DMS114 treated with DMSO at 0.1 percent for 48 hours (cell line): ENCODE results near the gene TNKS2.
"Not testable (repeated sequence)": the region's sequence is repeated elsewhere in the genome, so short reads cannot be mapped to it uniquely, and the experiment has no call there.

Source experiments
- DNase-seq: peaks from one replicate; lab custom pipeline; 2025; ENCODE audit not compliant: unreplicated experiment; lab: John Stamatoyannopoulos, UW

The TNKS2 gene

GRCh38 chr10:91865562-91866081, 67.4 kb downstream of the TNKS2 start:
- no peak for DNase-seq

DNA sequence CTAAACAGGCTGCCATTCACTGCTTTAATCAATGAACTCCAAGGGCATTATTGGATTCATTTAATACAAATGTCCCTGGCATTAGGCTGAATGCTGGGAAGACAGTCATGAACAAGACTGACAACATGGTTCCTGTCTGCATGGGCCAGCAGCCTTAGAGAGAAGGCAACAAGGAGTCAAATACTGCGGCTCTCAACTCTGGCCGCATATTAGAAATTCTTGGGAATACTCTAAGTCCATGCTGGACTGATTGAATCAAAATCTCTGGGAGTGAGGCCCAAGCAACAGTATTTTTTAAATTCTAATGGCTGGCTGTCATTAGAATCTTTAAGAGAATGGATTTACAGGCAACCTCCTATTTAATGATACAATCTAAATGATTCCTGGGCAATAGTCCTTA, 76.9 kb downstream of the TNKS2 start:
- DNase-seq, result no peak

- no peak for DNase-seq
Observed at GRCh38 chr10:91875779-91876178, 77.6 kb downstream of the TNKS2 start.

DNA sequence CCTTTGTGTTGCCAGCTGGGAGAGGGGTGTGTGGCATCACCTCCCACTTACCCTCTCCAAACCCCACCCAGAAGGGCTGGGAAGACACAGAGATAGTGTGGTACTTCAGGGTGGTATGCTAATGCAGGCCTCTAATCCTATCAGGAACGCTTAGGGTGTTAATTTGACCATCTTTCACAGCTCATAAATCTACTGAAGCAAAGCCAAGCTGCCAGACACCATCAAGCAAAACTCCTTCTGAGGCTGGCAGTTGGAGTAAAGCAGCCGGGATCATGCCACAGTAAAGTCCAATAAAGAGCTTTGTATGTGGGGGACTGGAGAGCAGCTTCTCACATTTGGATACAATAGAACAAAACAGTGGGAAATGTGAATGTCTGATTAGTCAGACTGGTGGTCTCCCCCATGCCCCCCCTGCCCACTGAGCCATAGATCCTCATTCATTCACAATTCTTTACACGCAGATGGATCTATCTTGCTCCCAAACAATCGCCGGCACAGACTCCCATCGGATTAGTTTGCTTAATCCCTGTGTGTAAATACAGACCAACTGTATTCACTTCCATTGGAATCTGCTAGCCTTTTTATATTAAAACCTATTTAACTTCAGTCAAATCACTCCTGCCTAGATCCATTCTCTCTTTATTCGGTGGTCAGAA, 81.4 kb downstream of the TNKS2 start:
- DNase-seq, result no peak

GRCh38 chr10:91880310-91880709, 82.1 kb downstream of the TNKS2 start:
- no peak for DNase-seq

DNA sequence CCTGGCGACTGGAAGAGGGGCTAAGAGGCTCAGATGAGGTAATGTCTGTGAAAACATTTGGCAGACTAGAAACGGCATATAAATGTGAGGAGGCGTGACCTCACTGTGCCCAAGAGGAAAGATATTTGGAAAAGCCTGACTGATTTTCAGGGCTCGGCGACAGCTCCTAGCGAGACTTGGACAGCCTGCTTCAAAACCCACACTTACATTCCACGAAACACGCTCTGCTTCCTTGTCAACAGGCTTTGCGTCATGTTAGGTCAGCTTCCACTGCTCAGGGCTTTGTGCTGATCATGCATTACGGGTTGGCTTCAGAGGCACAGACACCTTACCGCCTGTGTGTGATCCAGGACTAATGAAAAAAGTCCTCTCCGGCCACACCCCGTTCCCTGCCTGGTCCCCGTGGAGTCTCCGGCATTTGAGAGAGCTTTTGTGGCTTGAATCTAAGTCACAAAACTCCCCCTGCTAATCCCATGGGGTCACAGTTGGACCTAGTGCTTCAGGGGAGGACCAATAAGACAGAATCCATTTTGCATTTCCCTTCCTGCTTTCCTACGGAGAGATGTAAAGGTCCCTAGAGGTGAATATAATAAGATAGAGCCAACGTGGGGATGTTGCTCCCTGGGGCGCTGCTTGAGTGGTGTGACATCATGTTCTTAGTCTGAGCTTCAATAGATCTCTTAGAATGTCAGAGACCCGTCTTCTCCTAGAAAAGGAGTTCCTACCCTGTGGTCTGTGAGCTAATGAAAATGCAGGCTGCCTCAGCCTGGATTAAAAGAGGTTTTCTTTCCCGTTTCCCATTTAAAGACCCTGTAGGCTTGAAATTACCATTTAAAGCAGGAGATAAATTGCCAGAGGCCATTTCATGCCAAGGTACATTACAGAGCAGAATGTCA, 85.6 kb downstream of the TNKS2 start:
- DNase-seq, result no peak

DNA sequence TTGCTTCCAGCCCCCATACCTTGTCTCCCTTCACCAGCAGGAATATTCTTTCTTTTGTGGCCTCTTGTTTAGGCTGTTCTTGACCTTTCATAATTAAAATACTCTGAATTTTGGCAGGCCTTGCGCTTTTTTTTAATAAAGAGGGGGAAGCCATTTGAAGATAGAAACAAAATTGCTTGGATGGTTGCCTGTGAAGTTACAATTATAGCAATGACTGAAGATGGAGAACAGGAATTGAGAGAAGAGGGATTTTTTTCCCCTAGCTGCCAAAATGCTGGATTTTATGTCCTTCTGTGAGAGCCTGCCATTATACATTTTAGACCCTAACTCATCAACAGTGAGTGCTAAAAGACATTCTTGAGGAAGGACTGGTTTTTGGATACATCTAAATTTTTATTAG, 86.3 kb downstream of the TNKS2 start:
- DNase-seq, result no peak

DNA sequence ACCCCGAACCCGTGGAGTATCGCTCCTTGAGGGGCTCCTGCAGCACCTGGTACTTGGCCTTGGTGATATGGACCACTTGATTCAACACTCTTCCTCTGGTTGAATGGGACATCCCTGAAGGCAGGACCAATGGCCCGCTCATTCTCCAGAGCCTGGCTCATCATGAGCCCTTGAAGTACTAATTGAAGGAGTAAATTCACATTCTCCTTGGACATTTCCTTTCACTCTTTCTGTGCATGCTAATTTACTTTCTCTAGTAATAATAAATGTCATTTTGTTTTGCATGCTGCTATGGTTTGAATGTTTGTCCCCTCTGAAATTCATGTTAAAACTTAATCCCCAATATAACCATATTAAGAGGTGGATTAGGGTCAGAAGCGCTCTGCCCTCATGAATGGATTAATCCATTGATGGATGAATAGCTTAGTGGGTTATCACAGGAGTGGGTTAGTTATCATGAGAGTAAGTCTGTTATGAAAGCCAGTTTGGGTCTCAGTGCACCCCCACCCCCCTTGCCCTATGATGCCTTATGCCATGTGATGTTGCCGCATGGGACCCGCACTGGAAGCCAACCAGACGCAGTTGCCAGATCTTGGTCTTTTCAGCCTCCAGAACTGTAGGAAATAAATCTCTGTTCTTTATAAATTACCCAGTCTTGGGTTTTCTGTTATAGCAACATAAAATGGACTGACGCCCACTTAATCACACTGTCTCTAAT, 87.3 kb downstream of the TNKS2 start:
- DNase-seq, result no peak

DNA sequence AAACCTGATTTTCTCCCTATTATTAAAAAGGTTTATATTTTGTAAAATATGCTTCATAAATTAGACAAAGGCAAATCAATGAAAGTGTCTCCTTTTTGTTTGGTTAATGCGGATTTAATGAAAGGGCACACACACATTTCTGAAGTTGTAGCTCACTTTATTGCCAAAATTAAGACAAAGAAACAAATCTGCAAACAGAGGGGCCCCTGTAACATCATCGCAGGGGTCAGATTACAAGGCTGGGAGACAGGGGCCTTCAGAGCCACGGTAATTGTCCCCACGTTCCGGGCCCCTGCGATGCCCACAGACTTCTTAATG, 88.7 kb downstream of the TNKS2 start:
- no peak for DNase-seq

GRCh38 chr10:91887272-91888076, 89.2 kb downstream of the TNKS2 start:
- DNase-seq, result peak; percentile 66

DNA sequence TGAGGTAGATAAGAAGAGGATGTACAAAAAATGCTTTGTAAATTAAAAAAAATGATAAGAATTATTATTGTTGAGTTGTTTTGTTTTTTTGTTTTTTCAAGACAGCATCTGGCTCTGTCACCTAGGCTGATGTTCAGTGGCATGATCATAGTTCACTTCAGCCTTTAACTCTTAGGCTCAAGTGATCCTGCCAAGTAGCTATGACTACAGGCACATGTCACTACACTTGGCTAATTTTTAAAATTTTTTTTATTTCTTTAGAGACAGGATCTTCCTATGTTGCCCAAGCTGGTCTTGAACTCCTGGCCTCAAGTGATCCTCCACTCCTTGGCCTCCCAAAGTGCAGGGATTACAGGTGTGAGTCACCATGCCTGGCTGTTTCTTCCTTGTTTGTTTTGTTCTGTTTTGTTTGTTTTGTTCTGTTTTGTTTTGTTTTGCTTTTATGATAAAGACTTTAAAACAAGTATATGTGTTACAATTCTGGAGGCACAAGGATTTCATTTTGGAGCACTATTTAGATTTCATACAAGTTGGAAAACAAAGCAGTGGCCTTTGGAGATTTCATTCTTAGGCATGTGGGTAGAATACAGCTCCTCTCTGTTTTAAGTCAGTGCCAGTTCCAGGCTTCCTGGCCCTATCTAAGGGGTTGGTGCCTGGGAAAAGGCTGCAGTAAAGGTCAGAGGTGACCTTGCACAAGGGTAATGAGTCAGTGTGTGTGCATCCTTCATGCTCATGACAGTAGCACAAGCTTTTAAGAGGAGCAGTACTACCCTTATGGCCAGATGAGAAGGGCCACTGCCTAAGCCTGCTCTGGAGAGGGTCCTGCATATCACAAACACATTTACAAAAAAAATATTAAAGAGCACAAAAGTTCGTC, 93.1 kb downstream of the TNKS2 start:
- DNase-seq, result no peak

DNA sequence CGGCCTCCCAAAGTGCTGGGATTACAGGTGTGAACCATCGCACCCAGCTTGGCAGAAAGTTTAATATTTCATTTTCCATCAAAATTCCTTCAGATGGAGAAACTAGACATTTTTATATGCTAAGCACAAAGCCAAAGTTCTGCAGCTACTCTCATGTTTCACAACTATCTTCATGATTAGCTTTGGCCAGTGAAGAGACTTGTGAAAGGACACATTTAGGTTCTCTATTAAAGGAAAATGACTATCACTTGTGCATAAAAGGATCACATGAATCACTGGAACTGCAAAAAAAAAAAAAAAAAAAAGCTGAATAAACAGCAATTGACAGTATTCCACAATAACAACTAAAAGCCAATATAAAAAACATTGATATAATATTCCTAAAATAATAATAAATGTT, 94.8 kb downstream of the TNKS2 start:
- DNase-seq, result no peak

DNA sequence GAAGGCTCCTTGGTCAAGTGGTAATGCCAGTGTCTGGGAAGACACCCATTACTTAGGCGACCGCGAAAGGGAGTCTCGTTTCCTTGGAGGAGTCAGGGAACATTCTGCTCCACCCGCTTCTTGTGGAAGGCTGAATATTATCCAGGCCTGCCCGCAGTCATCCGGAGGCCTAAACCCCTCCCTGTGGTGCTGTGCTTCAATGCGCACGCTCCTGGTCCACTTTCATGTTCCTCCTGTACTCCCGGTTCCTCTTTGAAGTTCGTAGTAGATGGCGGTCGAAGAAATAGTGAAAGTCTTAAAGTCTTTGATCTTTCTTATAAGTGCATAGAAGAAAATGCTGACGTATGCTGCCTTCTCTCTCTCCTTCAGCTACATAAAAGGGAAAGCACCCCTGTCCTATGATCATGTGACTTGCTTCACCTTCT, 96.0 kb downstream of the TNKS2 start:
- not testable (repeated sequence) for DNase-seq

GRCh38 chr10:91896212-91896756, 98.1 kb downstream of the TNKS2 start:
- no peak for DNase-seq

DNA sequence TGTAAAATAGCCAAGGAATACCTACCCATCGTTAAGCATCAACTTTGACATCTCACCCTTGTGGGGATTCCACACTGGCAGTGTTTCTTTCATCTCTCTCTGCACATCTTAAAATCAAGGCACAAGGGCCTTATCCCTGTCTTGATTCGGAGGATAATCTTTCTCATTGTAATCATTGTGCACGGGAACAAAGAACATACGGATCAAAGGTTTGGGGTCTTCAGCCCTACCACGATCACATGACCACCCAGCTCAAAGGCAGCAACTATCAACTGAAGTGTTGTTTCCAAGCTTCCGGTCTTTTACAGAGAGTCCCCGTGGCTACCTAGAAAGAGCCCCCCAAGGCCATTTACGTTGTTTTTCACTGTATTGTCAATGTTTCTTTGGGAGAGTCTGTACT, 99.2 kb downstream of the TNKS2 start:
- DNase-seq, result no peak

GRCh38 chr10:91901784-91902677, 103.8 kb downstream of the TNKS2 start:
- DNase-seq, result no peak

DNA sequence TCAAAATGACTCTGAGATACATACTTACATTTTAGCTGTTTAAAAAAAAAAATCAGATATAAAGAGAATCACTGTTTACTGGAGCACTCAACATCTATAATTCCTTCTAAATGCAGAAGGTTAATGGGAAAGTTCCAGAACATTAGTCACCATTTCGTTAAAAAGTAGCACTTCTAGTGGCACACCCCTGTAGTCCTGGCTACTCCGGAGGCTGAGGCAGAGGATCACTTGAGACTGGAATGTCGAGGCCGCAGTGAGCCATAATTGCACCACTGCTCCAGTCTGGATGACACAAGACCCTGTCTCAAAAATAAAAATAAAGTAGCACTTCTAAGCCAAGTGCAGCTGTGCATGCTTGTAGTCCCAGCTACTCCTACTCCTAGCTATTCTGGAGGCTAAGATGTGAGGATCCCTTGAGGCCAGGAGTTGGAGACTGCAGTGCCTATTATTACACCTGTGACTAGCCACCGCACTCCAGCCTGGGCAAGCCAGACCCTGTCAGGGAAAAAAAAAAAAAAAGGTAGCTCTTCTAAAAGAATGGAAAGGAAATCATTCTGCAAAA, 108.9 kb downstream of the TNKS2 start:
- DNase-seq, result no peak

DNA sequence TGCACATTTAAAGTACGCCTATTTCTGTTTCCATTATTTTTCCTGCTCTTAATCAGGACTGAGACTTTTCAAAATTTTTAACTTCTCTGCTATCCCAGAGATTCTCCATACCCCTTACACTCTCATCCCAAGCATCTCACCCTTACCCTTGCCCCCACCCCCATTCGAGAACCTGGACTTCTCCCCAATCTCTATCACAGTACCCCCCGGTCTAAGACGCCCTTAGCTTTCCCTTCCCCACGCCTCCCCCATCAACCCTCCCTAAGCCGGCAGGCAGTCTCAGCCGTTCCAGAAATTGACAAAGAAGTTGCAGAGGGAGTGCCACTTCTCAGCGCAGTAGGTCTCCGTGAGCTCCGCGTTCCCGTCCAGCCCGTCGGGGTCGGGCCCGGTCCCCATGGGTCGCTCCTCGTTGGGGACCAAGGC, 109.7 kb downstream of the TNKS2 start:
- no peak for DNase-seq
